Glutamatergic neuron (in vitro differentiated cells): Measurements from ENCODE around the gene STAM. TPM values are rescaled to one million over a fixed set of nuclear protein-coding genes. Genes with fewer than 3 reads are reported as not detected.

Experiments
- DNase-seq: peaks from one replicate; pipeline ENCODE4 v3.0.0; 2022
- H3K27ac Mint-ChIP-seq: one replicate; pipeline ENCODE4 v1.8.0; 2020; ENCODE audit warnings: mild to moderate bottlenecking, mixed read lengths, inconsistent platforms; ENCODE audit not compliant: unreplicated experiment
- H3K27me3 Mint-ChIP-seq: one replicate; pipeline ENCODE4 v1.8.0; 2020; ENCODE audit warnings: mild to moderate bottlenecking, moderate library complexity, mixed read lengths, inconsistent platforms; ENCODE audit not compliant: unreplicated experiment
- H3K36me3 Mint-ChIP-seq: one replicate; pipeline ENCODE4 v1.8.0; 2020; ENCODE audit warnings: mild to moderate bottlenecking, mixed read lengths, inconsistent platforms; ENCODE audit not compliant: unreplicated experiment
- H3K4me1 Mint-ChIP-seq: one replicate; pipeline ENCODE4 v1.8.0; 2020; ENCODE audit warnings: mild to moderate bottlenecking, low read depth, mixed read lengths, inconsistent platforms; ENCODE audit not compliant: unreplicated experiment
- H3K4me3 Mint-ChIP-seq: one replicate; pipeline ENCODE4 v1.8.0; 2020; ENCODE audit warnings: mild to moderate bottlenecking, mixed read lengths, inconsistent platforms; ENCODE audit not compliant: unreplicated experiment
- H3K9me3 Mint-ChIP-seq: one replicate; pipeline ENCODE4 v1.8.0; 2020; ENCODE audit warnings: mild to moderate bottlenecking, moderate library complexity, mixed read lengths, inconsistent platforms; ENCODE audit not compliant: unreplicated experiment
- total RNA-seq: library from RNA; stranded (reverse); fragmentation: NEBNext Ultra II Directional; extraction: Animal tissue kit (Norgen Biotek cat#: 25700); gene quantifications from one replicate; pipeline ENCODE4 v1.2.1, GENCODE V29; 2021; ENCODE audit not compliant: unreplicated experiment
- TF ChIP-seq, protein P1 (sequence below): fragments of 200-600 bp; sonication (generic); IDR thresholded peaks from one replicate; pipeline ENCODE4 v1.5.0; 2021; ENCODE audit not compliant: partially characterized antibody, unreplicated experiment

The STAM gene
- total RNA-seq, 1 donor from 2014 or later: 81.0 TPM

DNA sequence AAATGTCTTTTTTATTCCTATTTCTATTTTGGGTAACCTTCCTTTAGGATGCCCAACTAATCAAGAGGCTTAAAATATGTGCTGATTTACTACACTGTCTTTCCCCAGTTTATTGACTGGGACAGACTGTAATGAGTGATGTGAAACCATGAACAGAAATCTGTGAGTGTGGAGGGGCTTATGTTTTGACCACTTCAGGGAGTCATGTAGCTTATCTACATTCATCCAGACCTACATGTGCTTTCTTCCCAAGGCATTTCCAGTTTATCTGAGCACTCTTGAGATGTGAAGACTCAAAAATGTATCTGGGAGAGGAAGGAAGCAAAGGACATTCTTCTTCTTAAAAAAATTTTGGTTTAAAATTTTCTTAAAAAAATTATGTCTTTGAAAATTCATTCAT, 45.2 kb downstream of the STAM start:
- no peaks in the 10 kb centered on the region for H3K27me3 Mint-ChIP-seq
- no peak for DNase-seq
- TF ChIP-seq, protein P1, sequence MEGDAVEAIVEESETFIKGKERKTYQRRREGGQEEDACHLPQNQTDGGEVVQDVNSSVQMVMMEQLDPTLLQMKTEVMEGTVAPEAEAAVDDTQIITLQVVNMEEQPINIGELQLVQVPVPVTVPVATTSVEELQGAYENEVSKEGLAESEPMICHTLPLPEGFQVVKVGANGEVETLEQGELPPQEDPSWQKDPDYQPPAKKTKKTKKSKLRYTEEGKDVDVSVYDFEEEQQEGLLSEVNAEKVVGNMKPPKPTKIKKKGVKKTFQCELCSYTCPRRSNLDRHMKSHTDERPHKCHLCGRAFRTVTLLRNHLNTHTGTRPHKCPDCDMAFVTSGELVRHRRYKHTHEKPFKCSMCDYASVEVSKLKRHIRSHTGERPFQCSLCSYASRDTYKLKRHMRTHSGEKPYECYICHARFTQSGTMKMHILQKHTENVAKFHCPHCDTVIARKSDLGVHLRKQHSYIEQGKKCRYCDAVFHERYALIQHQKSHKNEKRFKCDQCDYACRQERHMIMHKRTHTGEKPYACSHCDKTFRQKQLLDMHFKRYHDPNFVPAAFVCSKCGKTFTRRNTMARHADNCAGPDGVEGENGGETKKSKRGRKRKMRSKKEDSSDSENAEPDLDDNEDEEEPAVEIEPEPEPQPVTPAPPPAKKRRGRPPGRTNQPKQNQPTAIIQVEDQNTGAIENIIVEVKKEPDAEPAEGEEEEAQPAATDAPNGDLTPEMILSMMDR: no peak
- H3K9me3 Mint-ChIP-seq: peaks cover 1% of the 10 kb centered on the region
- H3K36me3 Mint-ChIP-seq: no peaks in the 10 kb centered on the region
- H3K4me1 Mint-ChIP-seq: peaks cover 15% of the 10 kb centered on the region
- H3K4me3 Mint-ChIP-seq: no peak overlapping the region
- H3K27ac Mint-ChIP-seq: no peak overlapping the region

DNA sequence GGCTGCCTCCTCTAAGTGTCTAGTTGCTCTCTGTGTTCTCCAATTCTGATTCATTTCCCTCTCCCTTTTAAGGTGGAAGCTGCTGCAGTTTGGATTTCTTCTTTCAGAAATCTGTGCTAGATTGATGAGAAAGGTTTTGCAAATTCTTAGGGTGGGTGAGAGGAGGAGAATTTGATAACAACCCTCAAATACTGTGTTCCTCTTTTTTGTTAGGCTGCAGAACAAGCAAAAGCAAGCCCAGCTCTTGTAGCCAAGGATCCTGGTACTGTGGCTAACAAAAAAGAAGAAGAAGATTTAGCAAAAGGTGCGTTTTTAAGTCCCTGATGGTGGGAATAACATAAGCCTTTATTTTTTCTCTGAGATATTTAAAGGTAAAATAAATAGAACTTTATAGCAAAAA, 49.1 kb downstream of the STAM start:
- DNase-seq: no peak
- Mint-ChIP-seq H3K27me3 (no peaks in the 10 kb centered on the region), H3K4me1 (peaks cover 30% of the 10 kb centered on the region), H3K4me3 (no peak overlapping the region), H3K9me3 (peaks cover 4% of the 10 kb centered on the region), H3K36me3 (no peaks in the 10 kb centered on the region), H3K27ac (peak overlapping the region; percentile 60)
- TF ChIP-seq, protein P1: no peak

DNA sequence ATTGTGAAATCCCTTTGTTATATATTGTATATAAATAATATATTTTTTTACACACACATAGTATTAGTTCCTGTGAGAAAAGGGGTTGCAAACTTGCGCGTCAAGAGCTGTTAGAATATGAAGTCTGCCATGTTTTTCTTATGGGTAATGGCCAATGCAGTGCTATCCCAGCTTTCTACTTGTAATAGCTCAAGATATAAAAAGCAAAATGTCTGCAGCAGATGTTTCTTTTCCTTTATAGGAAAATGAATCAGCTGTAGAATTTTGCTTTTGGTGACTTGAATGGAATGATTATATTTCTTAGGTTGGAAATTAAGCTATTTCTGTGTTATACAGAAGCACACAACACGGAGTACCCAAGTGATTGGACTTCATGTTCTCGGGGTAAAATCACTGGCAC, 54.7 kb downstream of the STAM start:
- no peak for DNase-seq
- TF ChIP-seq, protein P1: no peak
- peaks cover 20% of the 10 kb centered on the region for H3K4me1 Mint-ChIP-seq
- peaks cover 4% of the 10 kb centered on the region for H3K9me3 Mint-ChIP-seq
- no peak overlapping the region for H3K27ac Mint-ChIP-seq
- H3K27me3 Mint-ChIP-seq: no peaks in the 10 kb centered on the region
- H3K4me3 Mint-ChIP-seq: no peak overlapping the region
- peaks cover 5% of the 10 kb centered on the region for H3K36me3 Mint-ChIP-seq

DNA sequence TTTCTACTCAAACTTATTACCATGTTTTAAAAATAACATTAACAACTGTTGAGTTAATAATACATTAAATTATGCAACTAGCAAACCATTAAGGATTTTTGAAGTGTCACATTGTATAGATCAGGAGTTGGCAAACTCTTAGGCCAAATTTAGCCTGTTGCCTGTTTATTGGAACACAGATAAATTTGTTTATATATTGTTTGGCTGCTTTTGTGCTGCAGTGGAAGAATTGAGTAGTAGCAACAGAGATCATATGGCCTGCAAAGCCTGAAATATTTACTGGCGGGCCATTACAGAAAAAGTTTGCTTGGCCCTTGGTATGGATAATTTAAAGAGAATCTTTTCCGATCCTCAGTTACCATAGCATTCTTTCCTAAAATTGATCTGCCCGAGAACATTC, 57.4 kb downstream of the STAM start:
- TF ChIP-seq, protein P1: no peak
- H3K9me3 Mint-ChIP-seq: no peaks in the 10 kb centered on the region
- H3K36me3 Mint-ChIP-seq: peaks cover 5% of the 10 kb centered on the region
- DNase-seq: no peak
- no peaks in the 10 kb centered on the region for H3K27me3 Mint-ChIP-seq
- no peak overlapping the region for H3K27ac Mint-ChIP-seq
- peaks cover under 1% of the 10 kb centered on the region for H3K4me1 Mint-ChIP-seq
- no peak overlapping the region for H3K4me3 Mint-ChIP-seq

DNA sequence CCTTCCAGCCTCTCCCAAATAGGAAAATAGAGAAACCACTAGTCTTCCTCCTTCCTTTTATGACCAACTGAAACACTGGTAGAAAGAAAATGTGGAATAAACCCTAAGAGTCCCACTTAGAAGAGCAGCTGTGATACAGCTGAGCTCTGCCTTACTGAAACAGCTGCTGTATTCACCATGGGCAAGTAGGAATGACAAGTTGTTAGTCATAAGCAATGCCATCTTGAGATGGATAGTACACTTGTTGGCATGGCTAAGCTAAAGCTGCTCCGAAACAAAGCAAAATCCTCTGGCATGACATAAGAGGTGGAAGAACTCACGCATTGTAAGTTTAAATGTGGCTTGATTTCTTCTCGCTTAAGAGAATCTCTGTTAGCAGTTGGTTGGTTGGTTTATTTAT, 59.8 kb downstream of the STAM start:
- H3K36me3 Mint-ChIP-seq: peaks cover 5% of the 10 kb centered on the region
- H3K4me1 Mint-ChIP-seq: no peaks in the 10 kb centered on the region
- H3K27ac Mint-ChIP-seq: peak overlapping the region; percentile 8
- H3K9me3 Mint-ChIP-seq: no peaks in the 10 kb centered on the region
- TF ChIP-seq, protein P1: no peak
- H3K27me3 Mint-ChIP-seq: no peaks in the 10 kb centered on the region
- no peak overlapping the region for H3K4me3 Mint-ChIP-seq
- DNase-seq: no peak
